PC-3 (cell line): ENCODE results near the gene HAO2. TPM values are rescaled to one million over a fixed set of nuclear protein-coding genes. Genes with fewer than 3 reads are reported as not detected.
A peak's percentile ranks its signal among the peaks of the same experiment; 100 is the strongest.

ENCODE experiments used
- ATAC-seq: fragments of 200-7000 bp; cut with Tn5 transposase; 2 replicates; pipeline ENCODE4 v1.9.1; 2020; ENCODE audit warnings: mild to moderate bottlenecking, moderate library complexity
- BruUV-seq: library from RNA; stranded (reverse); fragments of 400-500 nt; replicated peaks from 2 replicates; lab custom pipeline; 2021; lab: Mats Ljungman, UMichigan
- CTCF ChIA-PET: fragments of 300-600 bp; sonication (Branson Sonifier 250); formaldehyde crosslinking; loops from one replicate; lab custom pipeline; 2022; ENCODE audit warnings: antibody characterized with exemption; lab: Charles Lee
- POLR2A ChIA-PET: fragments of 300-600 bp; sonication (Branson Sonifier 250); formaldehyde crosslinking; loops from one replicate; lab custom pipeline; 2022; ENCODE audit warnings: antibody characterized with exemption; ENCODE audit not compliant: unreplicated experiment; lab: Charles Lee
- DNase-seq: peaks from one replicate; pipeline ENCODE4 v3.0.0-alpha.2; 2015
- H2AFZ ChIP-seq: fragments of 300-600 bp; sonication (generic); 2 replicates; pipeline ENCODE4 v1.6.0; 2016; ENCODE audit warnings: antibody characterized with exemption, low read length
- H3F3A ChIP-seq: fragments of 300-600 bp; sonication (generic); one replicate; pipeline ENCODE4 v1.6.0; 2017; ENCODE audit warnings: antibody characterized with exemption, low read length, control low read depth, mild to moderate bottlenecking; ENCODE audit not compliant: unreplicated experiment
- H3K27ac ChIP-seq: fragments of 300-600 bp; sonication (generic); 2 replicates; pipeline ENCODE4 v1.5.1; 2016; ENCODE audit warnings: mild to moderate bottlenecking, low read length
- H3K27me3 ChIP-seq: fragments of 300-600 bp; sonication (generic); 2 replicates; pipeline ENCODE4 v1.6.1; 2016; ENCODE audit warnings: low read length, mixed read lengths
- H3K36me3 ChIP-seq: fragments of 300-600 bp; sonication (generic); 2 replicates; pipeline ENCODE4 v1.6.1; 2016; ENCODE audit warnings: low read depth, mixed run types, low read length, mixed read lengths
- H3K4me1 ChIP-seq: fragments of 300-600 bp; sonication (generic); 2 replicates; pipeline ENCODE4 v1.5.1; 2016; ENCODE audit warnings: low read length; ENCODE audit not compliant: insufficient read depth
- H3K4me2 ChIP-seq: fragments of 300-600 bp; sonication (generic); 2 replicates; pipeline ENCODE4 v1.6.0; 2016; ENCODE audit warnings: low read length
- H3K4me3 ChIP-seq: fragments of 300-600 bp; sonication (generic); 2 replicates; pipeline ENCODE4 v1.5.1; 2016; ENCODE audit warnings: mild to moderate bottlenecking, low read length, mixed read lengths
- H3K79me2 ChIP-seq: fragments of 300-600 bp; sonication (generic); 2 replicates; pipeline ENCODE4 v1.6.1; 2017; ENCODE audit warnings: low read length, mixed read lengths
- H3K9ac ChIP-seq: fragments of 300-600 bp; sonication (generic); 2 replicates; pipeline ENCODE4 v1.6.0; 2016; ENCODE audit warnings: mild to moderate bottlenecking, low read length
- H3K9me2 ChIP-seq: fragments of 300-600 bp; sonication (generic); replicated peaks from 2 replicates; pipeline ENCODE4 v1.6.1; 2016; ENCODE audit warnings: mixed run types, low read length, mixed read lengths
- H3K9me3 ChIP-seq: fragments of 300-600 bp; sonication (generic); 2 replicates; pipeline ENCODE4 v1.6.1; 2016; ENCODE audit warnings: low read length, mixed read lengths
- H4K20me1 ChIP-seq: fragments of 300-600 bp; sonication (generic); 2 replicates; pipeline ENCODE4 v1.6.1; 2016; ENCODE audit warnings: low read length, mixed read lengths
- CTCF ChIP-seq: fragments of 300-600 bp; sonication (generic); conservative IDR thresholded peaks from 2 replicates; pipeline ENCODE4 v1.5.1; 2017; ENCODE audit warnings: antibody characterized with exemption, low read depth, mild to moderate bottlenecking, low read length
- EZH2 ChIP-seq: fragments of 300-600 bp; sonication (generic); IDR thresholded peaks from one replicate; pipeline ENCODE4 v1.6.1; 2017; ENCODE audit warnings: antibody characterized with exemption, mild to moderate bottlenecking, low read length; ENCODE audit not compliant: unreplicated experiment
- EZH2phosphoT487 ChIP-seq: fragments of 300-600 bp; sonication (generic); IDR thresholded peaks from 2 replicates; pipeline ENCODE4 v1.6.1; 2018; ENCODE audit warnings: mild to moderate bottlenecking, antibody characterized with exemption, low read length, borderline replicate concordance
- intact Hi-C: fragments of 100-400 bp; cut with micrococcal nuclease; formaldehyde crosslinking; loops from 2 replicates; pipeline ENCODE4 v1.9.0; 2023
- total RNA-seq: library from RNA; depleted of rRNA; stranded (reverse); fragments of >200 nt; gene quantifications from 2 replicates; pipeline ENCODE4 v1.2.3, GENCODE V29; 2014

HAO2 gene
- total RNA-seq, 1 experiment from 2014 or later: not detected

GRCh38 chr1:119327450-119328155, 41.0 kb upstream of the HAO2 start:
- Histone ChIP-seq H4K20me1 (no peaks in the 10 kb centered on the region), H3F3A (no peaks in the 10 kb centered on the region), H3K27ac (no peak overlapping the region), H3K9me3 (no peaks in the 10 kb centered on the region), H3K9me2 (no peaks in the 10 kb centered on the region), H3K4me2 (no peak overlapping the region), H3K79me2 (no peaks in the 10 kb centered on the region), H3K27me3 (peaks cover 22% of the 10 kb centered on the region; the same call in 1 of the 2 replicates), H3K4me1 (peaks cover 15% of the 10 kb centered on the region), H3K36me3 (no peaks in the 10 kb centered on the region), H3K4me3 (no peak overlapping the region), H3K9ac (no peak overlapping the region), H2AFZ (no peak overlapping the region)
- BruUV-seq: no TSS peak
- intact Hi-C loops: no loop called here
- TF ChIP-seq EZH2phosphoT487 (no peak), CTCF (peak; percentile 47; the same call in 1 of the 2 replicates), EZH2 (no peak)
- ChIA-PET CTCF (no interaction called here), POLR2A (no interaction called here)
- DNase-seq: no peak
- no peak for ATAC-seq

GRCh38 chr1:119329541-119330461, 38.8 kb upstream of the HAO2 start:
- Histone ChIP-seq H3K9me2 (no peaks in the 10 kb centered on the region), H3K4me3 (no peak overlapping the region), H3F3A (no peaks in the 10 kb centered on the region), H3K4me2 (no peak overlapping the region), H3K9ac (no peak overlapping the region), H3K36me3 (no peaks in the 10 kb centered on the region), H3K9me3 (no peaks in the 10 kb centered on the region), H2AFZ (no peak overlapping the region), H3K27me3 (peaks cover 17% of the 10 kb centered on the region; the same call in 1 of the 2 replicates), H3K27ac (no peak overlapping the region), H3K4me1 (peaks cover 15% of the 10 kb centered on the region), H3K79me2 (no peaks in the 10 kb centered on the region), H4K20me1 (no peaks in the 10 kb centered on the region)
- ChIA-PET POLR2A (no interaction called here), CTCF (no interaction called here)
- ATAC-seq (peak; percentile 91), DNase-seq (peak; percentile 74)
- TF ChIP-seq EZH2phosphoT487: no peak
- no peak for TF ChIP-seq EZH2
- TF ChIP-seq CTCF: no peak
- BruUV-seq: no TSS peak
- intact Hi-C loops: loop anchor here (5.0 kb wide), 1 partner anchor 52 kb away; no protein-coding TSS in a partner anchor
